ENCODE data around the gene TLR5.

DNA sequence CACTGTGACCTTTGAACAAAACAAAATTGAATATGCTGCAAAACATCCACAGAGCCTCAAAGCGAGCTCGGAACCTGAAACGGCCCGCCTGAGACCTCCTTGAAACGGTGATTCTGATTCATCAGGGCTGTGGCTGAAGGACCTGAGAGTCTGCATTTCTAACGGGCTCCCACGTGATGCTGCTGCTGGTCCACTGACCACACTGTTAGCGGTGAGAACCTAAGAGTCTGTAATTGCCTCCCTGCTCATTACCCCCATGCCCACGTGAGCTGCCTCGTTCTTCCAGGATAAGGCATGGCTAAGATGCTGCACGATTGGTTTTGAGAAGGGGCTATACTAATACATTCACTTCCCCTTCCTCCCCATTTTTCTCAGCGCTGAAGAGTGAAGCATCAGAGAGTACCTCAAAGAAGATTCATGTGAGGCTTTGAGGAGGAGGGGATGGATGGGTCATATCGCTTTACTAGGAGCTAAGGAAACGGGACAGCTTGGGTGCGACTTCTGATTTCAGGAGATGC is 9.7 kb downstream of the TLR5 start:
- TF ChIP-seq, protein P1, sequence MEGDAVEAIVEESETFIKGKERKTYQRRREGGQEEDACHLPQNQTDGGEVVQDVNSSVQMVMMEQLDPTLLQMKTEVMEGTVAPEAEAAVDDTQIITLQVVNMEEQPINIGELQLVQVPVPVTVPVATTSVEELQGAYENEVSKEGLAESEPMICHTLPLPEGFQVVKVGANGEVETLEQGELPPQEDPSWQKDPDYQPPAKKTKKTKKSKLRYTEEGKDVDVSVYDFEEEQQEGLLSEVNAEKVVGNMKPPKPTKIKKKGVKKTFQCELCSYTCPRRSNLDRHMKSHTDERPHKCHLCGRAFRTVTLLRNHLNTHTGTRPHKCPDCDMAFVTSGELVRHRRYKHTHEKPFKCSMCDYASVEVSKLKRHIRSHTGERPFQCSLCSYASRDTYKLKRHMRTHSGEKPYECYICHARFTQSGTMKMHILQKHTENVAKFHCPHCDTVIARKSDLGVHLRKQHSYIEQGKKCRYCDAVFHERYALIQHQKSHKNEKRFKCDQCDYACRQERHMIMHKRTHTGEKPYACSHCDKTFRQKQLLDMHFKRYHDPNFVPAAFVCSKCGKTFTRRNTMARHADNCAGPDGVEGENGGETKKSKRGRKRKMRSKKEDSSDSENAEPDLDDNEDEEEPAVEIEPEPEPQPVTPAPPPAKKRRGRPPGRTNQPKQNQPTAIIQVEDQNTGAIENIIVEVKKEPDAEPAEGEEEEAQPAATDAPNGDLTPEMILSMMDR (conservative IDR thresholded peaks at IDR 0.05), result no peak
- no peak for TF ChIP-seq EZH2 (IDR thresholded peaks at IDR 0.05; ENCODE audit: low read depth)
